A673 (cell line): ENCODE results near the gene C8B. TPM values are rescaled to one million over a fixed set of nuclear protein-coding genes. Genes with fewer than 3 reads are reported as not detected.

Experiments used
- BruUV-seq: library from RNA; stranded (reverse); fragments of 400-500 nt; replicated peaks from 2 replicates; lab custom pipeline; 2021; lab: Mats Ljungman, UMichigan
- CTCF ChIA-PET: fragments of 300-600 bp; sonication (Branson Sonifier 250); formaldehyde crosslinking; loops from one replicate; lab custom pipeline; 2022; ENCODE audit warnings: antibody characterized with exemption; lab: Charles Lee
- POLR2A ChIA-PET: fragments of 300-600 bp; sonication (Branson Sonifier 250); formaldehyde crosslinking; loops from one replicate; lab custom pipeline; 2022; ENCODE audit warnings: antibody characterized with exemption; ENCODE audit not compliant: low non-redundant PET; lab: Charles Lee
- DNase-seq: peaks from one replicate; pipeline ENCODE4 v3.0.0-alpha.2; 2015; ENCODE audit warnings: low spot score
- H3K27ac ChIP-seq: fragments of 200-600 bp; sonication (generic); 2 replicates; pipeline ENCODE4 v1.5.1; 2016; ENCODE audit warnings: mixed run types, low read depth, mild to moderate bottlenecking, mixed read lengths, antibody characterized with exemption, low read length; ENCODE audit not compliant: poor library complexity, severe bottlenecking
- H3K27me3 ChIP-seq: fragments of 200-600 bp; sonication (generic); replicated peaks from 2 replicates; pipeline ENCODE4 v1.6.1; 2017; ENCODE audit warnings: mixed run types, low read depth, mild to moderate bottlenecking, mixed read lengths, antibody characterized with exemption, low read length; ENCODE audit not compliant: insufficient read depth, poor library complexity
- H3K36me3 ChIP-seq: fragments of 200-600 bp; sonication (generic); 2 replicates; pipeline ENCODE4 v1.6.1; 2016; ENCODE audit warnings: mixed run types, mild to moderate bottlenecking, mixed read lengths, antibody characterized with exemption, low read length; ENCODE audit not compliant: insufficient read depth, poor library complexity, severe bottlenecking
- H3K4me1 ChIP-seq: fragments of 200-600 bp; sonication (generic); 2 replicates; pipeline ENCODE4 v1.6.1; 2017; ENCODE audit warnings: mixed run types, mild to moderate bottlenecking, mixed read lengths, antibody characterized with exemption, low read length; ENCODE audit not compliant: insufficient read depth, poor library complexity, severe bottlenecking
- H3K4me3 ChIP-seq: fragments of 200-600 bp; sonication (generic); 2 replicates; pipeline ENCODE4 v1.5.1; 2016; ENCODE audit warnings: low read depth, mixed run types, mild to moderate bottlenecking, mixed read lengths, low read length; ENCODE audit not compliant: poor library complexity, severe bottlenecking
- H3K9me3 ChIP-seq: fragments of 200-600 bp; sonication (generic); 2 replicates; pipeline ENCODE4 v1.6.1; 2016; ENCODE audit warnings: mixed run types, low read depth, mild to moderate bottlenecking, mixed read lengths, antibody characterized with exemption, low read length; ENCODE audit not compliant: poor library complexity, severe bottlenecking
- CTCF ChIP-seq: fragments of 300-800, 200-600 bp; sonication (generic); conservative IDR thresholded peaks from 2 replicates; pipeline ENCODE4 v1.5.1; 2017; ENCODE audit warnings: low read depth, mild to moderate bottlenecking, antibody characterized with exemption, low read length, moderate library complexity, mixed read lengths
- EZH2 ChIP-seq: fragments of 200-600 bp; sonication (generic); IDR thresholded peaks from 2 replicates; pipeline ENCODE4 v1.6.1; 2017; ENCODE audit warnings: borderline replicate concordance, low read depth, mild to moderate bottlenecking, mixed read lengths, antibody characterized with exemption, low read length; ENCODE audit not compliant: poor library complexity, severe bottlenecking
- intact Hi-C: fragments of 100-400 bp; cut with micrococcal nuclease; formaldehyde crosslinking; loops from one replicate; pipeline ENCODE4 v1.10.0; 2022; ENCODE audit not compliant: unreplicated experiment
- total RNA-seq: library from RNA; stranded (reverse); gene quantifications from 2 replicates; pipeline ENCODE4 v1.2.3, GENCODE V29; 2021

C8B gene
- total RNA-seq, 1 experiment from 2014 or later, result 0.39 TPM

DNA sequence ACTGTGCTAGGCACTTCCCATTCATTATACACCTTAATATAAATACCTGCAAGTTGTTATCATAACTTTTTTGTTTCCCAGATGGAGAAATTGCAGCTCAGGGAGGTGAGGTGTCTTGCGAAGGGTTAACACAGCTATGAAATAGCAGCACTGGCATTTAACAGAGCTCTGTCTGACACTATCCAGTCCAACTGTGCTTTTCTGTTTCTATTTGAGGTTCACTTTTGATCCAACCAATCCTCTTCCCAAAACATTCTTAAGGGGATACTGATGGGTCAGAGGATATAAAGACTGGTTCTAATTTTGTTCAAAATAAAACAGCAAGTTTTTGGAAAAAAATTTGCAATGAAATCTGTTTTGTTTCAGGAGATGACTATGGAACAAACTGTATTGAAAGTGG, 46.5 kb upstream of the C8B start:
- TF ChIP-seq CTCF, result no peak
- TF ChIP-seq EZH2, result no peak
- H3K9me3 ChIP-seq, result no peaks in the 10 kb centered on the region
- BruUV-seq, result no TSS peak
- ChIA-PET POLR2A (no interaction called here), CTCF (no interaction called here)
- H3K4me3 ChIP-seq, result no peak overlapping the region
- DNase-seq, result no peak
- H3K27me3 ChIP-seq, result no peaks in the 10 kb centered on the region
- H3K36me3 ChIP-seq, result peaks cover 44% of the 10 kb centered on the region
- H3K4me1 ChIP-seq, result no peaks in the 10 kb centered on the region
- H3K27ac ChIP-seq, result no peak overlapping the region
- intact Hi-C loops, result no loop called here

GRCh38 chr1:57010511-57010910, 44.7 kb upstream of the C8B start:
- Histone ChIP-seq H3K27me3 (no peaks in the 10 kb centered on the region), H3K27ac (no peak overlapping the region), H3K4me3 (no peak overlapping the region), H3K9me3 (no peaks in the 10 kb centered on the region), H3K36me3 (peaks cover 40% of the 10 kb centered on the region), H3K4me1 (no peaks in the 10 kb centered on the region)
- intact Hi-C loops, result no loop called here
- POLR2A ChIA-PET, result no interaction called here
- no peak for TF ChIP-seq CTCF
- no peak for TF ChIP-seq EZH2
- DNase-seq, result no peak
- CTCF ChIA-PET, result no interaction called here
- BruUV-seq, result no TSS peak

- peaks cover 23% of the 10 kb centered on the region for H3K36me3 ChIP-seq
- BruUV-seq, result no TSS peak
- intact Hi-C loops, result no loop called here
- no peaks in the 10 kb centered on the region for H3K4me1 ChIP-seq
- no peak for DNase-seq
- no peaks in the 10 kb centered on the region for H3K27me3 ChIP-seq
- H3K4me3 ChIP-seq, result no peak overlapping the region
- ChIA-PET POLR2A (no interaction called here), CTCF (no interaction called here)
- H3K27ac ChIP-seq, result no peak overlapping the region
- TF ChIP-seq EZH2 (no peak), CTCF (no peak)
- H3K9me3 ChIP-seq, result no peaks in the 10 kb centered on the region
Observed at GRCh38 chr1:57007948-57008347, 42.1 kb upstream of the C8B start.
